ENCODE data around the gene CHKB.

DNA sequence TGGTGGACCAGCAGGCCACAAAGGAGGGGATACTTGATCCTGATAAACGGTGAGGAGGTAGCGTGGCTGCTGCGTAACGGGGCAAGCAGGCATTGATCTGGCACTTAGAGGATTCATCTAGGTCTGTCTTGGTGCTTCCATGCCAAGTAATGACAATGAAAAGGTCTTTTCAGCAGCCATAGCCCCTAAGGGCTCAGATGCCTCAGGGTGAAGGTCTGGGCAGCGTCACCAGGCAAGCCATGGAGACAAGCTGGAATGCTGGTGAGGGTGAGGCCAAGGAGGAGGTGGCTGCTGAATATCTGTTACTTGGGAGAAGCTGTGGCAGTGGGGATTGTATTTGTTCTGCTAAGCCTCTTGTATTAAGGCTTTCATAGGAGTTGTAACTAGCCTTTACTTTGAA lies 4.8 kb upstream of the CHKB start:
- TF ChIP-seq, protein P1, sequence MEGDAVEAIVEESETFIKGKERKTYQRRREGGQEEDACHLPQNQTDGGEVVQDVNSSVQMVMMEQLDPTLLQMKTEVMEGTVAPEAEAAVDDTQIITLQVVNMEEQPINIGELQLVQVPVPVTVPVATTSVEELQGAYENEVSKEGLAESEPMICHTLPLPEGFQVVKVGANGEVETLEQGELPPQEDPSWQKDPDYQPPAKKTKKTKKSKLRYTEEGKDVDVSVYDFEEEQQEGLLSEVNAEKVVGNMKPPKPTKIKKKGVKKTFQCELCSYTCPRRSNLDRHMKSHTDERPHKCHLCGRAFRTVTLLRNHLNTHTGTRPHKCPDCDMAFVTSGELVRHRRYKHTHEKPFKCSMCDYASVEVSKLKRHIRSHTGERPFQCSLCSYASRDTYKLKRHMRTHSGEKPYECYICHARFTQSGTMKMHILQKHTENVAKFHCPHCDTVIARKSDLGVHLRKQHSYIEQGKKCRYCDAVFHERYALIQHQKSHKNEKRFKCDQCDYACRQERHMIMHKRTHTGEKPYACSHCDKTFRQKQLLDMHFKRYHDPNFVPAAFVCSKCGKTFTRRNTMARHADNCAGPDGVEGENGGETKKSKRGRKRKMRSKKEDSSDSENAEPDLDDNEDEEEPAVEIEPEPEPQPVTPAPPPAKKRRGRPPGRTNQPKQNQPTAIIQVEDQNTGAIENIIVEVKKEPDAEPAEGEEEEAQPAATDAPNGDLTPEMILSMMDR (IDR thresholded peaks at IDR 0.05; ENCODE audit: control extremely low read depth in 1 of 3, insufficient read depth in 1 of 3, low read depth in 1 of 3, low read length in 3 of 3) = no peak
- no peak for TF ChIP-seq EP300 (IDR thresholded peaks at IDR 0.05; ENCODE audit: borderline replicate concordance in 1 of 2, low read depth in 2 of 2, low read length in 2 of 2)
- TF ChIP-seq POLR2A (IDR thresholded peaks at IDR 0.05; ENCODE audit: control extremely low read depth in 1 of 2, low read depth in 2 of 2, low read length in 2 of 2) = no peak
- TF ChIP-seq ATF3 (IDR thresholded peaks at IDR 0.05; ENCODE audit: insufficient read depth, low read depth, low read length) = no peak
- TF ChIP-seq EZH2 (IDR thresholded peaks at IDR 0.05; ENCODE audit: low read depth, low read length, severe bottlenecking) = no peak
- no peak for TF ChIP-seq SP1 (IDR thresholded peaks at IDR 0.05; ENCODE audit: low read depth, low read length)
